Prostate gland (tissue), 2 donors: ENCODE results near the gene CSGALNACT2. TPM values are rescaled to one million over a fixed set of nuclear protein-coding genes. Genes with fewer than 3 reads are reported as not detected.

Source experiments
- DNase-seq: peaks from one replicate; pipeline ENCODE4 v3.0.0-alpha.2; 2019; ENCODE audit warnings: low spot score
- H3K27ac ChIP-seq, 2 donors: fragments of 200-600 bp; sonication (generic); 2 replicates each; pipeline ENCODE4 v1.5.1; 2017 to 2019
- H3K27me3 ChIP-seq: fragments of 200-600 bp; sonication (generic); replicated peaks from 2 replicates; pipeline ENCODE4 v1.5.1; 2019; ENCODE audit not compliant: insufficient read depth
- H3K36me3 ChIP-seq, 2 donors: fragments of 200-600 bp; sonication (generic); 1 replicate in 1 of 2; 2 replicates in 1 of 2; pipeline versions ENCODE4 v1.5.1 to v1.8.1; 2017 to 2019
- H3K4me1 ChIP-seq: fragments of 200-600 bp; sonication (generic); replicated peaks from 2 replicates; pipeline ENCODE4 v1.5.1; 2019
- H3K4me3 ChIP-seq, 2 donors: fragments of 200-600 bp; sonication (generic); 2 replicates each; pipeline ENCODE4 v1.5.1; 2017 to 2019
- H3K9me3 ChIP-seq: fragments of 200-600 bp; sonication (generic); 2 replicates; pipeline ENCODE4 v1.5.1; 2017
- CTCF ChIP-seq, 4 experiments: fragments of 200-600 bp in 2 of 4; fragments of 450-650 bp in 2 of 4; sonication (generic) in 2 of 4; IDR thresholded peaks; 1 replicate in 3 of 4; 2 replicates in 1 of 4; pipeline ENCODE4 v1.5.1; 2016 to 2019; ENCODE audit warnings: antibody characterized with exemption in 4 of 4, mild to moderate bottlenecking in 2 of 4, moderate library complexity in 2 of 4
- POLR2A ChIP-seq: fragments of 450-650 bp; IDR thresholded peaks from one replicate; pipeline ENCODE4 v1.6.1; 2016; ENCODE audit warnings: antibody characterized with exemption, mild to moderate bottlenecking
- POLR2AphosphoS5 ChIP-seq: sonication (generic); formaldehyde crosslinking; IDR thresholded peaks from one replicate; pipeline ENCODE4 v1.6.1; 2017; ENCODE audit warnings: antibody characterized with exemption
- WGBS: methylation state at CpG from one replicate; pipeline ENCODE4 v1.1.5; 2018; 5-methylcytosine and 5-hydroxymethylcytosine counted together
- intact Hi-C: fragments of 100-400 bp; cut with DNase I; formaldehyde crosslinking; loops from one replicate; pipeline ENCODE4 v1.14.2; 2022
- total RNA-seq, 2 donors: library from RNA; depleted of rRNA; stranded (reverse); fragments of >200 nt; gene quantifications; one replicate each; pipeline ENCODE4 v1.1.0, GENCODE V29; 2016

Gene CSGALNACT2
- total RNA-seq, 2 donors from 2014 or later: 10.0 to 15.9 TPM

DNA sequence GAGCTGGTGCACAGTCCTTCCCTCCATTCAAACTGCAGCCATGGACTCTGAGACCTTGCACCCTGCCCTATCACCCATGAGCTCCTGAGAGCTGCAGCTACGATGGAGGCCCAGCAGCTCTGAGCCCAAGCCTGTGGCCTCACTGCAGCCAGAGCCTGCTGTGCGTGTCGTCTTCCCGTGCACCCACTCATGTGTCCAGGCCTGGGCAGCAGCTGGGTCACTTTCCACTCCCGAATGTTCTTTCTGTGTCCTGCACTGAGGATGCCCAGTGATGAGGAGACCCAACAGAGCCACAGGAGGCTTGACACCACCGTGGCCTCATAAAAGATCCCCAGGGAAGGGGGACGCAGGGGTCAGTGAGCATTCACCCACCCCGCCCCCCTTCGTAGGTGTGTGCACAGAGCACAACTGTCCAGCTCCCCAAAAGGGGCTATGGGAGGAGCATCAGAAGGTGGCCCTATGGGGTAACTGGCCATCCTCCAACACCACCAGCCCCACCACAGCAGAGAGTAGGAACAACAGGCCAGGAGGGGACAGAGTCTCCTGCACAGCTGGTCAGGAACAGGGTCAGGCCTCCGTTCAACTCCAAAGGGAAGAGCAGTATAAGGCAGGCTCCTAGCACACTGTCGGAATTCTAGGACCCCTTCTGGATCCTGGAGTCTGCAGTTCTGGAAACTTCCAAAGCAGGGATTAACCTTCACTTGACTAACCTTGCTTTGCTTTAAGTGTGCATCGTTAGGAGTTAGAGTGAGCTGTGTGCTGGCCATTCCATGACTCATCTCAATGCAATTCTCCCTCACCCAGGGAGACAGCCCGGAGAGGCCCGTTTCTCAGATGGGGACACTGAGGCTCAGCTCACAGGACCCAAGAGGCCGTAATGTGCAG lies 76.1 kb downstream of the CSGALNACT2 start:
- Histone ChIP-seq H3K36me3 (no peaks in the 10 kb centered on the region), H3K27me3 (no peaks in the 10 kb centered on the region), H3K27ac (no peak overlapping the region), H3K4me1 (no peaks in the 10 kb centered on the region), H3K9me3 (no peaks in the 10 kb centered on the region), H3K4me3 (no peak overlapping the region)
- intact Hi-C loops: no loop called here
- DNase-seq: no peak
- TF ChIP-seq POLR2AphosphoS5 (no peak), POLR2A (no peak), CTCF (IDR thresholded peaks at IDR 0.05) (no peak)
- 88% methylated on average over 15 of the region's 15 CpGs for WGBS

DNA sequence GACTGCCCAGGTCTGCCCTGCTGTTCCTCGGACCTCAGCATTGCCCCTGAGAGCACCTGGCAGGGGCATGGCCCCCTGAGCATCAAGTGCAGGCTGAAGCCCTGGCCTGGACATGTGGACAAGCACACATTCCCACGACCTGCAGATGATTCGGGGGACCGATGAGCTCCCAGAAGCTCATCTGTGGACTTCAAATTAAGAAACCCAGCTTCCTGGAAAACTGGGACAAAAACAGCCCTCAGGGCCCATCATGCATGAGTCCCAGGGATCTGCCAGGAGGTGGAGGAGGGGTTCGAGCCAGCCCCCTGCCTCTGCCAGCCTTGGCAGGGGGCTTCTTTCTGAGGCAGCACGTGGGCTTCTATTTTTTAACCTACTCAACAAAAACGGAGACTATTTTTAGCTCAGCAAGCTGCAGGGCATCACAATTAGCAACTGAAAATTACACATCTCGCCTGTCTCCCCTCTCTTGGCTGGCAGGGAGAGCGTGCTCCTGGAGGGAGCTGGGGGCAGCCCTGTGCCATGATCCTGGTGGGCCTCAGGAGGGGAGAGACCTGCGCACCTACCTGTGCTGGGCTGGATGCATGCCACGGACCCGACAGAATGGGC lies 76.8 kb downstream of the CSGALNACT2 start:
- no peak overlapping the region for H3K4me3 ChIP-seq
- no peaks in the 10 kb centered on the region for H3K27me3 ChIP-seq
- no peaks in the 10 kb centered on the region for H3K36me3 ChIP-seq
- no peak for TF ChIP-seq POLR2A
- no peak for TF ChIP-seq CTCF (IDR thresholded peaks at IDR 0.05)
- no peak for TF ChIP-seq POLR2AphosphoS5
- intact Hi-C loops: no loop called here
- H3K27ac ChIP-seq: no peak overlapping the region
- H3K4me1 ChIP-seq: no peaks in the 10 kb centered on the region
- no peaks in the 10 kb centered on the region for H3K9me3 ChIP-seq
- WGBS: 55% methylated on average over 11 of the region's 12 CpGs
- DNase-seq: no peak

GRCh38 chr10:43215758-43216455 lies 77.7 kb downstream of the CSGALNACT2 start:
- intact Hi-C loops: no loop called here
- H3K36me3 ChIP-seq: no peaks in the 10 kb centered on the region
- TF ChIP-seq CTCF (IDR thresholded peaks at IDR 0.05) (no peak), POLR2A (no peak), POLR2AphosphoS5 (no peak)
- no peak for DNase-seq
- no peaks in the 10 kb centered on the region for H3K9me3 ChIP-seq
- no peak overlapping the region for H3K27ac ChIP-seq
- no peak overlapping the region for H3K4me3 ChIP-seq
- H3K27me3 ChIP-seq: no peaks in the 10 kb centered on the region
- WGBS: 86% methylated on average over 19 of the region's 19 CpGs
- H3K4me1 ChIP-seq: no peaks in the 10 kb centered on the region

DNA sequence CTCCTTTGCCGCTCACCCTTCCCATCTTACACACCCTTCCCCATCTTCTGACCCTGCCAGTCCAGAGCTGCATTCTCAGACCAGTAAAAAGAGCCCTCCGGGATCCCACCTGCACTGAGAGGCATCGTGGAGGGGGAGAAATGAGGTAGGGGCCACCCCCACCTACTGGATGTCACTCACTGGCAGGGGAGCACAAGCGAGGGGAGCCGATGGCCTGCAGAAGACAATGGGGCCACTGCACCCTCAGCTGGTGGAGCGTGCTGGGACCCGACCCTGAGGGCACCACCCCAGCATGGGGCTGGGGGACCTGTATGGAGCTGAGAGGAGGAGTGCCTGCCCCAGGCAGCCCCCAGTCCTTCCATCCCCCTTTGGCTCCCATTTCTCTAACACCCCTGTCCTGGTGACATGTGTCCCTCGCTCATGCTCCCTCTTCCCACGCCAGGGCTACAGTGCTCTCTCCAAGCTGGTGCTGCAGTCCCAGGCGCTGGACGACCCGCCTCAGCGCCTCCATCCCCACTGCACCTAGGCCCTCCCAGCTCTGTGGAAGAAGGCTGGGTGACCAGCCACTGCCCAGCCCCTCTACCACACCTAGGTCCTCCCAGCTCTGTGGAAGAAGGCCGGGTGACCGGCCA lies 78.8 kb downstream of the CSGALNACT2 start:
- Histone ChIP-seq H3K27ac (no peak overlapping the region), H3K36me3 (no peaks in the 10 kb centered on the region), H3K27me3 (no peaks in the 10 kb centered on the region), H3K4me1 (no peaks in the 10 kb centered on the region), H3K4me3 (no peak overlapping the region), H3K9me3 (no peaks in the 10 kb centered on the region)
- intact Hi-C loops: no loop called here
- DNase-seq: no peak
- WGBS: 89% methylated on average over 15 of the region's 15 CpGs
- TF ChIP-seq POLR2AphosphoS5 (no peak), CTCF (IDR thresholded peaks at IDR 0.05) (no peak), POLR2A (no peak)
